Keratinocyte (primary cell): ENCODE data around the gene CNTNAP2. TPM values are rescaled to one million over a fixed set of nuclear protein-coding genes. Genes with fewer than 3 reads are reported as not detected.

Source experiments
- DNase-seq: peaks from one replicate; pipeline ENCODE4 v3.0.0-alpha.2; 2011; ENCODE audit warnings: low read depth, missing footprints, low spot score
- FAIRE-seq: peaks from 2 replicates; lab custom pipeline; 2011; peaks lifted over from hg19 to GRCh38; lab: Jason Lieb, UNC
- H2AFZ ChIP-seq: 2 replicates; pipeline ENCODE4 v1.6.0; 2012; ENCODE audit warnings: low read length, control low read depth, inconsistent platforms; ENCODE audit not compliant: control insufficient read depth
- H3K27ac ChIP-seq: 2 replicates; pipeline ENCODE4 v1.5.1; 2011; ENCODE audit warnings: low read length; ENCODE audit not compliant: control insufficient read depth, insufficient read depth
- H3K27me3 ChIP-seq: 3 replicates; pipeline ENCODE4 v1.6.0; 2011; ENCODE audit warnings: low read length; ENCODE audit not compliant: control insufficient read depth, insufficient read depth; ENCODE audit errors: extremely low read depth
- H3K36me3 ChIP-seq, 2 experiments: 2 replicates in 1 of 2; 3 replicates in 1 of 2; pipeline ENCODE4 v1.5.1; 2011; ENCODE audit warnings: low read length in 2 of 2, mild to moderate bottlenecking in 1 of 2; ENCODE audit not compliant: control insufficient read depth in 2 of 2, insufficient read depth in 2 of 2; ENCODE audit errors: extremely low read depth in 1 of 2
- H3K4me1 ChIP-seq: 3 replicates; pipeline ENCODE4 v1.5.1; 2011; ENCODE audit warnings: low read length; ENCODE audit not compliant: control insufficient read depth, insufficient read depth; ENCODE audit errors: extremely low read depth
- H3K4me2 ChIP-seq: 3 replicates; pipeline ENCODE4 v1.6.0; 2011; ENCODE audit warnings: low read depth, low read length; ENCODE audit not compliant: control insufficient read depth, insufficient read depth; ENCODE audit errors: extremely low read depth
- H3K4me3 ChIP-seq, 3 experiments: fragments of 200-600 bp in 1 of 3; sonication (generic) in 1 of 3; 2 replicates in 2 of 3; 3 replicates in 1 of 3; pipeline ENCODE4 v1.5.1; 2011 to 2016; ENCODE audit warnings: low read length in 3 of 3, mild to moderate bottlenecking in 3 of 3, control low read depth in 2 of 3, inconsistent platforms in 1 of 3, low read depth in 1 of 3, mixed read lengths in 1 of 3, mixed run types in 1 of 3, moderate library complexity in 1 of 3; ENCODE audit not compliant: control insufficient read depth in 2 of 3, insufficient read depth in 2 of 3; ENCODE audit errors: extremely low read depth in 1 of 3
- H3K79me2 ChIP-seq: 2 replicates; pipeline ENCODE4 v1.6.0; 2012; ENCODE audit warnings: low read length; ENCODE audit not compliant: control insufficient read depth, insufficient read depth
- H3K9ac ChIP-seq: 3 replicates; pipeline ENCODE4 v1.6.0; 2011; ENCODE audit warnings: low read length; ENCODE audit not compliant: control insufficient read depth, insufficient read depth; ENCODE audit errors: extremely low read depth
- H3K9me1 ChIP-seq: 3 replicates; pipeline ENCODE4 v1.6.0; 2011; ENCODE audit warnings: low read length; ENCODE audit not compliant: control insufficient read depth, insufficient read depth; ENCODE audit errors: extremely low read depth
- H3K9me3 ChIP-seq: 2 replicates; pipeline ENCODE4 v1.5.1; 2012; ENCODE audit warnings: low read depth, low read length; ENCODE audit not compliant: control insufficient read depth
- H4K20me1 ChIP-seq: 3 replicates; pipeline ENCODE4 v1.6.0; 2011; ENCODE audit warnings: low read length; ENCODE audit not compliant: control insufficient read depth, insufficient read depth; ENCODE audit errors: extremely low read depth
- EZH2 ChIP-seq: IDR thresholded peaks from one replicate; pipeline ENCODE4 v1.6.1; 2012; ENCODE audit warnings: inconsistent platforms, mild to moderate bottlenecking, low read length, moderate library complexity
- dilution Hi-C: fragments of 300-500 bp; cut with MboI; formaldehyde crosslinking; loops from one replicate; pipeline ENCODE4 v1.7.0; 2020; ENCODE audit warnings: low sequenced_read_pairs; ENCODE audit not compliant: extremely low pct_ligation_motif_present
- polyA plus RNA-seq, 5 experiments: library from polyadenylated mRNA; depleted of rRNA in 3 of 5; stranded (reverse) in 3 of 5; stranded (forward) in 1 of 5; unstranded in 1 of 5; fragments of >200 nt; gene quantifications; 1 replicate in 1 of 5; 2 replicates in 3 of 5; 3 replicates in 1 of 5; pipeline versions ENCODE4 v1.2.1 to v1.2.3, GENCODE V29; 2011 to 2012; ENCODE audit warnings: missing spikeins in 2 of 5, low read depth in 1 of 5, low replicate concordance in 1 of 5
- TF ChIP-seq, protein P1 (sequence below), 3 experiments: IDR thresholded peaks in 1 of 3; conservative IDR thresholded peaks in 1 of 3; optimal IDR thresholded peaks in 1 of 3; 2 replicates in 2 of 3; 3 replicates in 1 of 3; pipeline versions ENCODE3 to v1.5.1; 2011; ENCODE audit warnings: low read length in 3 of 3, mild to moderate bottlenecking in 3 of 3, moderate library complexity in 2 of 3, control low read depth in 1 of 3, inconsistent platforms in 1 of 3; ENCODE audit not compliant: insufficient read depth in 2 of 3; ENCODE audit errors: extremely low read depth in 1 of 3

The CNTNAP2 gene
- polyA plus RNA-seq, 1 donor (not counting 4 experiments of a cell fraction or from before 2014, with no cell fraction given): 1.4 TPM

DNA sequence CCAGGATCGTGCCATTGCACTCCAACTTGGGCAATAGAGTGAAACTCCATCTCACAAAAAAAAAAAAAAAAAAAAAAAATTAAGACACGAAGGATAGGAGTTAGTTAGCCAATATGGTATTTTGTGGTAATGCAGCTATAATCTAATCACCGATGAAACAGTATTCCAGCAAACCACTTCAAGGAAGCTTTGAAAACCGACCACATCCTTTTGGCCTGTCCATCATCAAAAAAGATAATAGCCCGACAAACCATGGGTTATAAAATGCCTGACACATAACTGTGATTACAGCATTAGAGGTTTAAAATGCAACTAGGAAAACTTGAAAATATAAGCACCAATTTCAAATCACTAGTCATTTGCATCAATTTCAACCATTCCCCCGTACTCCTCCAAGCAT is 1745.3 kb downstream of the CNTNAP2 start:
- Histone ChIP-seq H2AFZ (no peak overlapping the region), H4K20me1 (no peaks in the 10 kb centered on the region), H3K9me3 (no peaks in the 10 kb centered on the region), H3K4me1 (no peaks in the 10 kb centered on the region), H3K4me3 (no peak overlapping the region), H3K9ac (no peak overlapping the region), H3K79me2 (no peaks in the 10 kb centered on the region), H3K9me1 (no peaks in the 10 kb centered on the region), H3K27ac (no peak overlapping the region), H3K4me2 (no peak overlapping the region), H3K36me3 (no peaks in the 10 kb centered on the region), H3K27me3 (no peaks in the 10 kb centered on the region)
- no peak for FAIRE-seq
- TF ChIP-seq EZH2: no peak
- TF ChIP-seq, protein P1, sequence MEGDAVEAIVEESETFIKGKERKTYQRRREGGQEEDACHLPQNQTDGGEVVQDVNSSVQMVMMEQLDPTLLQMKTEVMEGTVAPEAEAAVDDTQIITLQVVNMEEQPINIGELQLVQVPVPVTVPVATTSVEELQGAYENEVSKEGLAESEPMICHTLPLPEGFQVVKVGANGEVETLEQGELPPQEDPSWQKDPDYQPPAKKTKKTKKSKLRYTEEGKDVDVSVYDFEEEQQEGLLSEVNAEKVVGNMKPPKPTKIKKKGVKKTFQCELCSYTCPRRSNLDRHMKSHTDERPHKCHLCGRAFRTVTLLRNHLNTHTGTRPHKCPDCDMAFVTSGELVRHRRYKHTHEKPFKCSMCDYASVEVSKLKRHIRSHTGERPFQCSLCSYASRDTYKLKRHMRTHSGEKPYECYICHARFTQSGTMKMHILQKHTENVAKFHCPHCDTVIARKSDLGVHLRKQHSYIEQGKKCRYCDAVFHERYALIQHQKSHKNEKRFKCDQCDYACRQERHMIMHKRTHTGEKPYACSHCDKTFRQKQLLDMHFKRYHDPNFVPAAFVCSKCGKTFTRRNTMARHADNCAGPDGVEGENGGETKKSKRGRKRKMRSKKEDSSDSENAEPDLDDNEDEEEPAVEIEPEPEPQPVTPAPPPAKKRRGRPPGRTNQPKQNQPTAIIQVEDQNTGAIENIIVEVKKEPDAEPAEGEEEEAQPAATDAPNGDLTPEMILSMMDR (optimal IDR thresholded peaks at IDR 0.05 in 1 of 3, IDR thresholded peaks at IDR 0.05 in 1 of 3, conservative IDR thresholded peaks at IDR 0.05 in 1 of 3; ENCODE audit: extremely low read depth in 1 of 3, insufficient read depth in 2 of 3, low read length in 3 of 3): no peak
- DNase-seq: no peak
- dilution Hi-C loops: no loop called here

- dilution Hi-C loops: no loop called here
- TF ChIP-seq, protein P1 (optimal IDR thresholded peaks at IDR 0.05 in 1 of 3, IDR thresholded peaks at IDR 0.05 in 1 of 3, conservative IDR thresholded peaks at IDR 0.05 in 1 of 3; ENCODE audit: extremely low read depth in 1 of 3, insufficient read depth in 2 of 3, low read length in 3 of 3): no peak
- TF ChIP-seq EZH2: no peak
- no peak overlapping the region for H3K4me3 ChIP-seq
- no peaks in the 10 kb centered on the region for H3K4me1 ChIP-seq
- H3K27ac ChIP-seq: no peak overlapping the region
- H3K79me2 ChIP-seq: no peaks in the 10 kb centered on the region
- H3K9ac ChIP-seq: no peak overlapping the region
- no peaks in the 10 kb centered on the region for H4K20me1 ChIP-seq
- H3K9me3 ChIP-seq: no peaks in the 10 kb centered on the region
- no peak for DNase-seq
- no peaks in the 10 kb centered on the region for H3K9me1 ChIP-seq
- H2AFZ ChIP-seq: no peak overlapping the region
- no peaks in the 10 kb centered on the region for H3K27me3 ChIP-seq
- H3K4me2 ChIP-seq: no peak overlapping the region
- FAIRE-seq: no peak
- H3K36me3 ChIP-seq: no peaks in the 10 kb centered on the region
Observed at GRCh38 chr7:147869456-147869855, 1752.9 kb downstream of the CNTNAP2 start.
